Endothelial cell of umbilical vein (primary cell): ENCODE data around the gene DKK3.

ENCODE experiments used
- CTCF ChIP-seq, 2 donors: IDR thresholded peaks; 1 replicate in 1 of 2; 2 replicates in 1 of 2; pipeline ENCODE4 v1.5.1; 2011; ENCODE audit warnings: low read length in 2 of 2, mild to moderate bottlenecking in 2 of 2, moderate library complexity in 2 of 2, control low read depth in 1 of 2, inconsistent platforms in 1 of 2, low read depth in 1 of 2; ENCODE audit not compliant: insufficient read depth in 1 of 2; ENCODE audit errors: extremely low read depth in 1 of 2
- MAX ChIP-seq: IDR thresholded peaks from 2 replicates; pipeline ENCODE4 v1.6.1; 2011; ENCODE audit not compliant: insufficient read depth, insufficient read length
- POLR2A ChIP-seq: IDR thresholded peaks from 2 replicates; pipeline ENCODE4 v1.6.1; 2012; ENCODE audit warnings: low read depth, mild to moderate bottlenecking, control low read depth, low read length
- POLR2AphosphoS5 ChIP-seq: IDR thresholded peaks from 2 replicates; pipeline ENCODE4 v1.6.1; 2012; ENCODE audit warnings: low read depth, mild to moderate bottlenecking, control low read depth, low read length, moderate library complexity; ENCODE audit not compliant: insufficient read depth

- TF ChIP-seq MAX (no peak), CTCF (IDR thresholded peaks at IDR 0.05; ENCODE audit: extremely low read depth in 1 of 2, insufficient read depth in 1 of 2, low read depth in 1 of 2, low read length in 2 of 2) (no peak), POLR2A (no peak), POLR2AphosphoS5 (no peak)
These were observed 43.7 kb downstream of the DKK3 start for GRCh38 chr11:11964774-11965150.
